ENCODE measurements around the gene GSTCD.
A peak's percentile ranks its signal among the peaks of the same experiment; 100 is the strongest.

Gene GSTCD

DNA sequence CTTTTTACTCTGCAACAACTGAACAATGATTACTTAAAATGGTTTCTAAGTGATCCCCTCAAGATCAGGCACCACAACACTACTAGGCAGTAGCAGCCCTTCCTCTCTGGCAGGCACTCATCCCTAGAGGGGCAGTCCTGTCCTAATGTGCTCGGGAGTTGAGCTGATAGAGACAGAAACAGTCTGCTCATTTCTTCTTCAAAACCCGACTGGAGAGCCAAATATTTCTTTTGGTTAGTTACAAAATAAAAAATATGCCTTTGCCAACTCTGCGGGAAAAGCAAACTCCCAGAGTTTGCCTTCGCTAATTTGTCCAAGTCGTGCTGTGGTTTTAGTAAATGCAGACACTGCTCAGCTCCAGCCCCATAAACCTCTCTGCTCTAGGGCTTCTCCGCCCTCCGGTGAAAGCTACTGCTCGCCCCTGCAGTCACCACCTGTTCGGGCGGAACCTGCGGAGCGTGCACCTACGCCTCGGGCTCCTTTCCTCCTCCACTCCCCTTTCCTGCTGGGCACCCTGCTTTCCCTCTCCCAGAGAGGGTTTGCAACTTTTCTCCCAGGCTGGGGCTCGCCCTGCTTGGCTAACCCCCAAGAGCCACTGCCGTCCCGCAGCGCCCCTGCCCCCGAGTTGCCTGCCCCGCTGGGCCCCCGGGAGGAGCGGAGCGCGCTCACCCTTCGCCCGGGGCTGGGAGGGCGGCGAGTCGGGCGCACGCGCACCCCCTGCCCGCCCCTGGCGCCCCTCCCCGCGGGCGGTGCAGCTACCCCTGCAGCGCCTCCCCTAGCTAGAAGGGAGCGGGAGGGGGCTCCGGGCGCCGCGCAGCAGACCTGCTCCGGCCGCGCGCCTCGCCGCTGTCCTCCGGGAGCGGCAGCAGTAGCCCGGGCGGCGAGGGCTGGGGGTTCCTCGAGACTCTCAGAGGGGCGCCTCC lies 186.3 kb downstream of the GSTCD start, which contains the start of gene NPNT:
Gene NPNT, plus strand, starts transcription at position 812 of the 923 bp plus-strand sequence. CDS start 182 bp downstream, outside the sequence.
- no peak for DNase-seq

DNA sequence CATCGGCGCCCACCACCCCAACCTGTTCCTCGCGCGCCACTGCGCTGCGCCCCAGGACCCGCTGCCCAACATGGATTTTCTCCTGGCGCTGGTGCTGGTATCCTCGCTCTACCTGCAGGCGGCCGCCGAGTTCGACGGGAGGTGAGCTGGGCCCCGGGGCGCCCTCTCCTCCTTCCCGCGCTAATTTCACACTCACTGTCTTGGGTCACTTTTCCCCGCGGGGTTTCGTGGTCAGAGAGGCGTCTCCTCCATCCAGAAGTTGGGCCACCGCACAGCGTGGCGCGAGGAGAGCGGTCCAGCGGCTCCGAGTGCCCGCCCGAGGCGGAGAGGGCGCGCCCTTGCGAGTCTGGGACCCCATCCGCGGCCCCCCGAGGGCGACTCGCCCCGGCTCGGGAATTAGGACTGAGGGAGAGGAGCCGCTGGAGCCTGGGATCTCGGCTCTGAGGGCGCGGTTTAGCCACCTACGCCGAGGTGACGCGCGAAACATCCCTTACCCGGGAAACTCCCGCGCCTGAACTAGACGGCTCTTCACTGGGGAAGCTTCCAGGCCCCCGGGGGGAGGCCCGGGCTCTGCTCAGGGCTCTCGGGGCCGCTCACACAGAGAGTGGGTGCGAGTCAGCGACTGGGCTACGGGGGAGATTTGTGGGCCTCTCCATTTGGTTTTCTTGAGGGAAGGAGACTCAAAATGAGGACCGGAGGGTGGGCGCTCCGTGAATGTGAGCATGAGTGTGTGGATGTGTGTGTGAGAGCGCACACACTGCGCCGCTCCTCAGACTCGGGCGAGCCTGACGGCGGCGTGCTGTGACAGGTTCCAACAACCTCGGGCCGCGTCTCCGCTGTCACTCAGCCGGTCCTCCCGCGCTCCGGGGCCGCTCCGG lies 187.2 kb downstream of the GSTCD start:
- DNase-seq: peak; percentile 5 to 13

DNA sequence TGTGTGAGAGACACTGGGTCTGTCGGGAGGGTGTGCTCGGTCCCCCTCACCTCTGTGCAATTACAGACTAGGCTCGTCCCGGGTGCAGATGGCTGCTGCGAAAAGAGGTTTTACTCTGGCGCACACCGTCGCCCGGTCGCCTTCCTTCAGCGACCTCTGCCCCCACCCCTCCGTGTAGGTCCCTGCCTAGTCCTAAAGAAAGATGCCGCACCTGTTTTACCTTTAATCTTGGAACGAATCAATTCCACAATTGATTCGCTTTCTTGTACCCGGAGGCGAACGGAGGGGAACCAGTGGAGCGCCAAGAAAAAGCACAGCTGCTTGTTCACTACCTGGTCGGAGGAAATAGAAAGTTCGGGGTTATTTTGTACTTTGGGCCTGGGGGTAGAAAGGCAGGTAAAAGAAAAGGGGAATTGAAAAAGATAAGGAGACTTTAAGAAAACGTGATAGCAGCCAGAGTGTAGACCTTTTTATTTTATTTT lies 187.9 kb downstream of the GSTCD start:
- no peak for DNase-seq

Measured in activated CD4-positive, alpha-beta T cell treated with anti-CD3 and anti-CD28 coated beads, Interleukin-2, amount 50 U/mL, for 48 hours (primary cell).